HG02870 (cell line): ENCODE results near the gene DNAAF3.
A peak's percentile ranks its signal among the peaks of the same experiment; 100 is the strongest.
"Not testable (repeated sequence)": the region's sequence is repeated elsewhere in the genome, so short reads cannot be mapped to it uniquely, and the experiment has no call there.

Experiments used
- ATAC-seq: cut with Tn5 transposase; IDR thresholded peaks from one replicate; pipeline ENCODE4 v1.9.1; 2021; ENCODE audit warnings: mild to moderate bottlenecking, moderate library complexity; ENCODE audit not compliant: unreplicated experiment

DNAAF3 gene

DNA sequence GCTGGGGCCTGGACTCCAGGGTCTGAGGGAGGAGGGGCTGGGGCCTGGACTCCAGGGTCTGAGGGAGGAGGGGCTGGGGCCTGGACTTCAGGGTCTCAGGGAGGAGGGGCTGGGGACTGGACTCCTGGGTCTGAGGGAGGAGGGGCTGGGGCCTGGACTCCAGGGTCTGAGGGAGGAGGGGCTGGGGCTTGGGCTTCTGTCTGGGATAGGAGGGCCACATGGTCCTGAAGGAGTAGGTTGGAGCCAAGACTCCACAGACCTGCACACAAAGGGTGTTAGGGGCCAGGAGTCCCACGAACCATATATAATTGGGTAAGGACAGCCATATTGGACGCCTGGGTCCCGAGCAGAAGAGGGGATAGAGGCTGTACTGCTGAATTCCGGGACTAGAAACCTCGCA, 10.6 kb downstream of the DNAAF3 start:
- not testable (repeated sequence) for ATAC-seq

DNA sequence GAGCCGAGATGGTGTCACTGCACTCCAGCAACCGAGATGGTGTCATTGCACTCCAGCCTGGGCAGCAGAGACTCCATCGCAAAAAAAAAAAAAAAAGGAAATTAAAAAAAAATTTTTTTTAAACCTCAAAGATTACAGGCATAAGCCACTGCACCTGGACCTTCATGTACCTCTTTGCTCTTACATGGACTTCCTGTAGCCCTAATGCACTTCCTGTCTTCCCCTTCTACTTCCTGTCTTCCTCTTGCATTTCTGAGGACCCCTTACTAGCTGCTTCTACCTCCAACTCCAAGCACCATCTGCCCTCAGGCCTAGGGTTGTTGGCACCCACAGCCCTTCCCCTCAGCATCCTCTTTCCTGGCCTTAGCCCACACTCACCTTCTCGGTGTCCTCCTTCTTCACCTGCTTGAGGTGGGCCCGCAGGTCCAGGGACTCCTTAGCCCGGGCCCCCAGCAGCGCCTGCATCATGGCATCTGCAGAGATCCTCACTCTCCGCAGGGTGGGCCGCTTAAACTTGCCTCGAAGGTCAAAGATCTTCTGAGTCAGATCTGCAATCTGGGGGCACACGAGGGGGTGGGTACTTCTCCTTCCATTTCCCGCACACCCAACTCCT, 12.7 kb downstream of the DNAAF3 start:
- ATAC-seq = no peak

GRCh38 chr19:55152017-55152416, 14.4 kb downstream of the DNAAF3 start:
- ATAC-seq = no peak

GRCh38 chr19:55149078-55150003, 17.1 kb downstream of the DNAAF3 start, which contains the start of gene TNNT1:
TNNT1 (minus strand) TSS chr19:55149206; CDS start chr19:55147157, 2,049 bp downstream.
- ATAC-seq = no peak

DNA sequence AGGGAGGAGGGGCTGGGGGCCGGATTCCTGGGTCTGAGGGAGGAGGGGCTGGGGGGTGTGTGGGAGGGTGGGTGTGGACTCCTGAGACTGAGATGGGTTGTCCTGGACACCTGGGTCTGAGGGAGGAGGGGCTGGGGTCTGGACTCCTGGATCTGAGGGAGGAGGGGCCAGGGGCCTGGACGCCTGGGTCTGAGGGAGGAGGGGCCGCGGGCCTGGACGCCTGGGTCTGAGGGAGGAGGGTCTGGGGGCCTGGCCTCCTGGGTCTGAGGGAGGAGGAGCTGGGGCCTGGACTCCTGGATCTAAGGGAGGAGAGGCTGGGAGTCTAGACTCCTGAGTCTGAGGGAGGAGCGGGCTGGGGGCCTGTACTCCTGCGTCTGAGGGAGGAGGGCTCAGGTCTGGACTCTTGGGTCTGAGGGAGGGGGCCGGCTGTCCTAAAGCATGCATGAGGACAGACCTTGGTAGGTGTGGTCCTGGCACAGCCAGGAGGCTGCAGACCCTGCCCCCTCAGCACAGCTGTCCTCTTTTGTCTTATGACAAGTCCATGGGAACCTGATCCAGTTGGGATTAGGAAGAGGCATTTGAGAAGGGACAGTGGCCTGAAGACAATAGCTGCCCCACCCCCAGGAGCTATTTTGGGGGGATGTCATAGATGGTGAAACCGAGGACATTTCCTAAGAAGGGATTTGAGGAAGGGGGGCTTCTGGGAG, 18.7 kb downstream of the DNAAF3 start:
- ATAC-seq = no peak

DNA sequence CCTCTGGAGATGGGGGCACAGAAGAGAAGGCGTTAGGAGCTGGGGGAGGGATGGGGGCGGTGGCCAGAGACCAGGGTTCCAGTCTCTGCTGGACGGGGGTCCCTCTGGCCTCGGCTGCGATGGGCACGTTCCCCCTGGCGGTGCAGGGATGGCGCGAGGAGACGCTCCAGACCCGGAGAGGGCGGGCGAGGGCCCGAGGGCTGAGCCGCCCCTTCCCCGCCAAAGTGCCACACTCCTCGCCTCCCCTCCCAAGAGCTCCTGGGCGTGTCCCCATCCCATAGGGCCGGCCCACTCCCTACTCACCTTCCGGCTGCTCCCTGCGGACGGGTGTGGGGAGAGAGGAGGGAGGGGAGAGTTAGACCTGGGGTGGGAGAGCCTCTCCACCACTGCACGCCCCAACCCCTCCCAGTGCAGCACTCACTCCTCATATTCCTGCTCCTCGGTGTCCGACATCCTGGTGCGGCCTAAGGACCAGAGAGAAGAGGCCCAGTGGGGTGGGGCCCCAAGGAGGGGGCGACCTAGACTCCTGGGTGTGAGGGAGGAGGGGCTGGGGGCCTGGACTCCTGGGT, 19.6 kb downstream of the DNAAF3 start:
- ATAC-seq = no peak

- no peak for ATAC-seq
Measured at GRCh38 chr19:55146078-55146704, 20.2 kb downstream of the DNAAF3 start.

DNA sequence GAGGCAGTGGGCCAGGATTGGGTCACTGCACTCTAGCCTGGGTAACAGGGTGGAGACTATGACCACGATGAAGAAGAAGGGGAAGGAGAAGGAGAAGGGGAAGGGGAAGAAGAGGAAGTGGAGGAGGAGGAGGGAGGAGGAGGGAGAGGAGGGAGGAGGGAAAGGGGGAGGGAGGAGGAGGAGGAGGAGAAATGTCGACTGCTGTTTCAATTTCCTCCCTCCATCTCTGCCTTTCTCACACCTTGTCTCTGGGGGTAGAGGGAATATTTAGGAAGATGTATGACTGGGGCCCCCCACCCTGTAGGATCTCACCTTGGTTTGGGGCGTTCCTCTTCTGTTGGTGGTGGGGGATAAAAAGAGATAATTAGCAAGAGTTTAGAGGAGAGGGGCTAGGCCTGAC, 21.2 kb downstream of the DNAAF3 start:
- no peak for ATAC-seq

- no peak for ATAC-seq
Measured at GRCh38 chr19:55141696-55142095, 24.7 kb downstream of the DNAAF3 start.

DNA sequence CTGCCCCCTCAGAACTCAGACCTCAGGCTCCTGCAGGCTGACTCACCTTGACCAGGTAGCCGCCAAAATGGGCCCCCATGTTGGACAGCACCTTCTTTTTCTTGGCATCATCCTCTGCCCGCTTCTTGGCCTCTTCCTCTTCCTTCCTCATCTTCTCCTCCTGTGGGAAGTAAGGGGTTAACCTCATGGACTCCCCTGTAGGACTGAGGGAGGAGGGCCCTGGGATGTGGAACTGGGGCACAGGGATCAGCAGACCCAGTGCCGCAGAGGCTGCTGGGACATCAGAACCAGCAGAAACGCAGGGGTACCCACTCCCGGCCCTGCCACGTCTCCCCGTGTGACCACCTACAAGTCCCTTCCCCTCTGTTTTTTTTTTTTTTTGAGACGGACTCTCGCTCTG, 28.5 kb downstream of the DNAAF3 start:
- no peak for ATAC-seq

GRCh38 chr19:55136399-55137102, 29.9 kb downstream of the DNAAF3 start:
- no peak for ATAC-seq

DNA sequence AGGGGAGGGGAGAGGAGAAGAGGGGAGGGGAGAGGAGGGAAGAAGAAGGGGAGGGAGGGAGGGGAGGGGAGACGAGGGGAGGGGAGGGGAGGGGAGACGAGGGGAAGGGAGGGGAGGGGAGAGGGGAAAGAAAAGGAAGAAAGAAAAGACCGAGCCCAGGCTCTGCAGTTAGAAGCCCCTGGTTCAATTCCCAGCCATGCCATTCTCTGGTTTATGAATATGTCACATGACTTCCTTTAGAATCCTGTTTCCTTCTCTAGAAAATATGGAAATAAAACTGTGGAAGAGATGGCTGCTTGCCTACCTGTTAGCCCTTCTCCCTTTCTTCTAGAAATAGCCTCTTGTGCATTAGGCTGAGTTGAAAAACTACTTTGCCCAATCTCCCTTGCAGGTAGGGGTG, 31.7 kb downstream of the DNAAF3 start:
- no peak for ATAC-seq

DNA sequence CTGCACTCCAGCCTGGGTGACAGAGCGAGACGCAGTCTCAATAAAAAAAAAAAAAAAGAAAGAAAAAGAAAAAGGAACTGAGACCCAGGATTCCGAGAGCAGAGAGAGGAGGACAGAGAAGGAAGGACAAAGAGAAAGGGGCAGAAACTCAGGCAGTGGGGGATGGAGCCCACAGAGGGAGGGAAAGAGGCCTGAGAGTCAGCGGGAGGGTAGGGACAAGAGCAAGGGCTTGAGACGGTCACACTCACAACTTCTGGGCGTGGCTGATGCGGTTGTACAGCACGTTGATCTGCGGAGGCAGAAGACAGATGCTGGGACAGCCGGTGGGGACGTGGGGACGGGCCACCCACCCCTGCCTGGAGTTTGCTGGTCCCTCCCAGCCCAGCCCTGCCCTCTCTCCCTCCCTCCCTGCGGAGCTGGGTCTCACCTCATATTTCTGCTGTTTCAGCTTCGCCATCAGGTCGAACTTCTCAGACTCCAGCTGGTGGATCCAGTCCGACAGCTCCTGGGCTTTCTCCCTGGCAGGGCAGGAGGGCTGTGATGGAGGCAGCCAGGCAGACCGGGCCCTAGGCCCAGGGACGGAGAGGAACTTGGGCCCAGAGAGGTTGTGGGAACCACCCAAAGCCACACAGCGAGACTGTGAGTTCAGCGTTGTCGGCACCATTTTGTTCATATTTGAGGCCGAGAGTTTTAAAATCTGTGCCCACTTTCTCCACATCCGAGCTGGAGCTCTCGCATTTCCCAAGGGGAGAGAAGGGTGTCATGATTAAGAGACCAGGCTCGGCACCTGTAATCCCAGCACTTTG, 32.6 kb downstream of the DNAAF3 start:
- ATAC-seq = no peak

- no peak for ATAC-seq
Measured at GRCh38 chr19:55132453-55133129, 33.8 kb downstream of the DNAAF3 start.

- ATAC-seq = no peak
Measured at GRCh38 chr19:55131421-55131820, 35.0 kb downstream of the DNAAF3 start.

- ATAC-seq = no peak
Measured at GRCh38 chr19:55119053-55119452, 47.4 kb downstream of the DNAAF3 start.

- no peak for ATAC-seq
Measured at GRCh38 chr19:55118401-55118991, 47.9 kb downstream of the DNAAF3 start.

GRCh38 chr19:55117663-55118391, 48.6 kb downstream of the DNAAF3 start:
- peak; percentile 88 for ATAC-seq
